PC-9 (cell line): ENCODE results near the gene MAJIN. TPM values are rescaled to one million over a fixed set of nuclear protein-coding genes. Genes with fewer than 3 reads are reported as not detected.
A peak's percentile ranks its signal among the peaks of the same experiment; 100 is the strongest.
"Not testable (repeated sequence)": the region's sequence is repeated elsewhere in the genome, so short reads cannot be mapped to it uniquely, and the experiment has no call there.

Source experiments
- BruUV-seq: library from RNA; stranded (reverse); fragments of 400-500 nt; replicated peaks from 2 replicates; lab custom pipeline; 2021; lab: Mats Ljungman, UMichigan
- CTCF ChIA-PET: fragments of 300-600 bp; sonication (Branson Sonifier 250); formaldehyde crosslinking; loops from one replicate; lab custom pipeline; 2022; ENCODE audit warnings: antibody characterized with exemption; lab: Charles Lee
- POLR2A ChIA-PET: fragments of 300-600 bp; sonication (Branson Sonifier 250); formaldehyde crosslinking; loops from one replicate; lab custom pipeline; 2022; ENCODE audit warnings: antibody characterized with exemption; ENCODE audit not compliant: unreplicated experiment; lab: Charles Lee
- DNase-seq, 2 experiments: peaks; one replicate each; pipeline versions ENCODE4 v3.0.0 to v3.0.0-alpha.2; 2015 to 2022; ENCODE audit warnings: mixed read lengths in 1 of 2
- H2AFZ ChIP-seq: fragments of 200-600 bp; sonication (generic); 2 replicates; pipeline ENCODE4 v1.8.1; 2017; ENCODE audit warnings: antibody characterized with exemption
- H3F3A ChIP-seq: fragments of 200-600 bp; sonication (generic); 2 replicates; pipeline ENCODE4 v1.8.1; 2017; ENCODE audit warnings: antibody characterized with exemption, mild to moderate bottlenecking, low read depth; ENCODE audit not compliant: insufficient read depth
- H3K27ac ChIP-seq: fragments of 200-600 bp; sonication (generic); 2 replicates; pipeline ENCODE4 v1.6.1; 2016; ENCODE audit warnings: mixed run types
- H3K27me3 ChIP-seq: fragments of 200-600 bp; sonication (generic); 2 replicates; pipeline ENCODE4 v1.6.1; 2016; ENCODE audit warnings: low read depth, mixed run types; ENCODE audit not compliant: insufficient read depth
- H3K36me3 ChIP-seq: fragments of 200-600 bp; sonication (generic); 2 replicates; pipeline ENCODE4 v1.6.1; 2016; ENCODE audit warnings: low read depth, mixed run types
- H3K4me1 ChIP-seq: fragments of 200-600 bp; sonication (generic); replicated peaks from 2 replicates; pipeline ENCODE4 v1.6.1; 2016; ENCODE audit warnings: mixed run types; ENCODE audit not compliant: insufficient read depth
- H3K4me2 ChIP-seq: fragments of 200-600 bp; sonication (generic); 2 replicates; pipeline ENCODE4 v1.6.1; 2017; ENCODE audit warnings: mixed run types
- H3K4me3 ChIP-seq: fragments of 200-600 bp; sonication (generic); 2 replicates; pipeline ENCODE4 v1.6.1; 2016; ENCODE audit warnings: mixed run types
- H3K79me2 ChIP-seq: fragments of 200-600 bp; sonication (generic); 2 replicates; pipeline ENCODE4 v1.6.1; 2017; ENCODE audit warnings: low read depth, mixed run types
- H3K9me2 ChIP-seq: fragments of 200-600 bp; sonication (generic); 2 replicates; pipeline ENCODE4 v1.8.1; 2017; ENCODE audit warnings: mild to moderate bottlenecking; ENCODE audit not compliant: insufficient read depth
- H3K9me3 ChIP-seq: fragments of 200-600 bp; sonication (generic); 2 replicates; pipeline ENCODE4 v1.8.1; 2016; ENCODE audit warnings: low read depth; ENCODE audit not compliant: insufficient read depth
- H4K20me1 ChIP-seq: fragments of 200-600 bp; sonication (generic); 2 replicates; pipeline ENCODE4 v1.8.1; 2017; ENCODE audit not compliant: insufficient read depth
- EZH2 ChIP-seq: fragments of 200-600 bp; sonication (generic); IDR thresholded peaks from 2 replicates; pipeline ENCODE4 v1.8.0; 2017; ENCODE audit warnings: antibody characterized with exemption, low read depth
- intact Hi-C: fragments of 100-400 bp; cut with micrococcal nuclease; formaldehyde crosslinking; loops from one replicate; pipeline ENCODE4 v1.10.0; 2022; ENCODE audit not compliant: unreplicated experiment
- total RNA-seq: library from RNA; stranded (reverse); gene quantifications from 2 replicates; pipeline ENCODE4 v1.2.3, GENCODE V29; 2021
- TF ChIP-seq, protein P1 (sequence below): fragments of 200-600 bp; sonication (generic); conservative IDR thresholded peaks from 2 replicates; pipeline ENCODE4 v1.6.1; 2017; ENCODE audit warnings: mixed run types, antibody characterized with exemption, mild to moderate bottlenecking, moderate library complexity

MAJIN gene
- total RNA-seq, 1 experiment from 2014 or later, result 4.5 TPM

DNA sequence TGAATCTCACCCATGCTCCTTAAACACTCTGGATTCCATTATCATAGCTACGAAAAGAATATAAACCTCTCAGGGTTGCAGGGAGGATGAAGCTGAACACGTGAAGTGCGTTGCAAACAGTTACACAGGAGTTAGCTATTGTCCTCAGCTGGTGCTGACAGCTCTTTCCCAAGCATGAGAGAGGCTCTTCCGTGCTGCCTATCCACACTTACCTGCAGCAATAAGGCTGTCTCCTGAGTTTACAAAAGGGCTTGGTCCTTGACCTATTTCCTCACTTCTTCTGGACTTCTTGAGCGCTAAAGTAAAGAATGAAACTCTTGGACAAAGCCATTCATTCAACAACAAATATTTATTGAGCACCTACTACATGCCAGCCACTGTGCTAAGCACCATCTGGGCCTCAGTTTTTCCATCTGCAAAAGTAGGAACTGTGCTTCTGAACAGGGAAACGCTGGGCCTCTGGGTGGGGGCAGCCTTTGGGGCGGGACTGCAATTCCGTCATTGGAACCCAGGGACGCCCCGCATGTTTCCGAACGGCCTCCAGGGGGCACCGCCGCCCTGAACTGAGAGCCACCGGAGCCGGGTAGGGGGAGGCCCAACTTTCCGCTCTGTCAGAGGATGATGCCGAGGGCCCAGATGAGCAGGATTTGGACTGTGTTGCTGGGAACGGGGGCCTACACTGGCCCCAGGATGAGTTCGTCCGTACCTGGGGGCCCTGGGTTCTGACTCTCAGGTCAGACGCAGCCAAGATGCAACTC lies 41.4 kb upstream of the MAJIN start:
- Histone ChIP-seq H3K4me1 (peaks cover 16% of the 10 kb centered on the region), H3K9me3 (no peaks in the 10 kb centered on the region), H2AFZ (peak overlapping the region; percentile 96), H3K9me2 (no peaks in the 10 kb centered on the region), H3F3A (peaks cover 25% of the 10 kb centered on the region), H3K36me3 (no peaks in the 10 kb centered on the region), H3K27ac (peak overlapping the region; percentile 71), H3K79me2 (peaks cover 15% of the 10 kb centered on the region), H4K20me1 (no peaks in the 10 kb centered on the region), H3K4me2 (peak overlapping the region; percentile 93), H3K27me3 (no peaks in the 10 kb centered on the region), H3K4me3 (peak overlapping the region; percentile 76)
- intact Hi-C loops, result loop anchor here (2.0 to 10.0 kb wide), 2 partner anchors 167 to 239 kb away; partner anchors contain the start of gene SF1
- POLR2A ChIA-PET, result interaction anchor here (0.7 to 1.3 kb wide), 3 partner anchors 14 to 170 kb away, joined by 3 to 5 read pairs (median 3); partner anchors contain the start of gene SNX15
- TF ChIP-seq, protein P1, sequence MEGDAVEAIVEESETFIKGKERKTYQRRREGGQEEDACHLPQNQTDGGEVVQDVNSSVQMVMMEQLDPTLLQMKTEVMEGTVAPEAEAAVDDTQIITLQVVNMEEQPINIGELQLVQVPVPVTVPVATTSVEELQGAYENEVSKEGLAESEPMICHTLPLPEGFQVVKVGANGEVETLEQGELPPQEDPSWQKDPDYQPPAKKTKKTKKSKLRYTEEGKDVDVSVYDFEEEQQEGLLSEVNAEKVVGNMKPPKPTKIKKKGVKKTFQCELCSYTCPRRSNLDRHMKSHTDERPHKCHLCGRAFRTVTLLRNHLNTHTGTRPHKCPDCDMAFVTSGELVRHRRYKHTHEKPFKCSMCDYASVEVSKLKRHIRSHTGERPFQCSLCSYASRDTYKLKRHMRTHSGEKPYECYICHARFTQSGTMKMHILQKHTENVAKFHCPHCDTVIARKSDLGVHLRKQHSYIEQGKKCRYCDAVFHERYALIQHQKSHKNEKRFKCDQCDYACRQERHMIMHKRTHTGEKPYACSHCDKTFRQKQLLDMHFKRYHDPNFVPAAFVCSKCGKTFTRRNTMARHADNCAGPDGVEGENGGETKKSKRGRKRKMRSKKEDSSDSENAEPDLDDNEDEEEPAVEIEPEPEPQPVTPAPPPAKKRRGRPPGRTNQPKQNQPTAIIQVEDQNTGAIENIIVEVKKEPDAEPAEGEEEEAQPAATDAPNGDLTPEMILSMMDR, result peak; percentile 75; the same call in 1 of the 2 replicates
- no peak for TF ChIP-seq EZH2
- BruUV-seq, result TSS peak; percentile 78
- DNase-seq, result peak; percentile 67 to 94
- CTCF ChIA-PET, result interaction anchor here (0.9 to 1.5 kb wide), 4 partner anchors 11 to 165 kb away, joined by 3 to 21 read pairs (median 3); no protein-coding TSS in a partner anchor

DNA sequence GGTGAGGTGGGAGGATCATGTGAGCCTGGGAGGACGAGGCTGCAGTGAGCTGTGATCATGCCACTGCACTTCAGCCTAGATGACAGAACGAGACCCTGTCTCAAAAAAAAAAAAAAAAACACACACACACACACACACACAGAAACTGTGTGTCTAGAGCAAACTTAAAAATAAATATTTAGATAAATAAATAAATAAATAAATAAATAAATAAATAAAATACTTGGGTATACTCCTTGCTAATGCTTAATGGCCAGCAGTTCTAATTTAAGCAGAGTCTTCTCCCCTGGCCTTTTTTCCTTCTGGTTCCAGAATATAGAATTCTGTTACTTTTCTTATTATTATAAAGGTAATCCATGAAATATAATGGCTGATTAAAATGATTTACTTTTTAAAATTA lies 37.0 kb upstream of the MAJIN start:
- POLR2A ChIA-PET, result no interaction called here
- no peaks in the 10 kb centered on the region for H3K27me3 ChIP-seq

DNA sequence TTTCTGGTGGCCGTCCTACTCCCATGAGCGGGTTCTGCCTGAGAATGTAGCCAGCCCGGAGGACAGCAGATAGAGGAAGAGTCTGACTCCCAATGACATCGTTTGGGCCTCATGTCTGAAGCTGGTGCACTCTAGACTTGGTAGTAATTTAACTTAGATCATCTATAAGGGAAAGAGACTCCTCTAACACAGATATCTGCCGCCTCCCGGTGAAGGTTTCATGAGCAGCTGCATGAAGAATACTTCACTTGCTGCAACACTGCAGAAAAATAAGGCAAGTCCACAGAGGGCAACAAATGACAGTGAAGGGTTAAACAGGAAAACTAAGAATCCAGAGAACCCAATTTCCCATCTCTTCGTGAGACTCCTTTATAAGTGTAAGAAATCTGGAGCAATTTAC lies 36.1 kb upstream of the MAJIN start:
- no TSS peak for BruUV-seq
- Histone ChIP-seq H3K9me3 (no peaks in the 10 kb centered on the region), H3K36me3 (no peaks in the 10 kb centered on the region), H3K9me2 (no peaks in the 10 kb centered on the region), H3K4me3 (no peak overlapping the region), H3K4me1 (peaks cover 22% of the 10 kb centered on the region), H3K79me2 (no peaks in the 10 kb centered on the region), H3F3A (peaks cover 20% of the 10 kb centered on the region), H2AFZ (no peak overlapping the region), H3K4me2 (peak overlapping the region; percentile 52), H4K20me1 (no peaks in the 10 kb centered on the region), H3K27me3 (no peaks in the 10 kb centered on the region), H3K27ac (peak overlapping the region; percentile 76)
- CTCF ChIA-PET, result no interaction called here
- no peak for DNase-seq
- TF ChIP-seq, protein P1, result no peak
- no peak for TF ChIP-seq EZH2
- POLR2A ChIA-PET, result interaction anchor here (0.7 kb wide), 1 partner anchor 11 kb away, joined by 8 read pairs; the partner anchor contains the start of gene BATF2
- intact Hi-C loops, result no loop called here

More for the DNA sequence above, 37.0 kb upstream of the MAJIN start:
- Histone ChIP-seq H3K36me3 (no peaks in the 10 kb centered on the region), H3K4me1 (peaks cover 26% of the 10 kb centered on the region), H3F3A (peaks cover 26% of the 10 kb centered on the region), H2AFZ (no peak overlapping the region), H4K20me1 (no peaks in the 10 kb centered on the region), H3K27ac (no peak overlapping the region), H3K9me3 (no peaks in the 10 kb centered on the region), H3K4me2 (no peak overlapping the region), H3K79me2 (no peaks in the 10 kb centered on the region), H3K9me2 (no peaks in the 10 kb centered on the region), H3K4me3 (no peak overlapping the region)
- intact Hi-C loops, result no loop called here
- CTCF ChIA-PET, result interaction anchor here (0.6 kb wide), 1 partner anchor 260 kb away, joined by 4 read pairs; no protein-coding TSS in a partner anchor
- TF ChIP-seq, protein P1, result no peak
- no peak for DNase-seq
- no TSS peak for BruUV-seq

DNA sequence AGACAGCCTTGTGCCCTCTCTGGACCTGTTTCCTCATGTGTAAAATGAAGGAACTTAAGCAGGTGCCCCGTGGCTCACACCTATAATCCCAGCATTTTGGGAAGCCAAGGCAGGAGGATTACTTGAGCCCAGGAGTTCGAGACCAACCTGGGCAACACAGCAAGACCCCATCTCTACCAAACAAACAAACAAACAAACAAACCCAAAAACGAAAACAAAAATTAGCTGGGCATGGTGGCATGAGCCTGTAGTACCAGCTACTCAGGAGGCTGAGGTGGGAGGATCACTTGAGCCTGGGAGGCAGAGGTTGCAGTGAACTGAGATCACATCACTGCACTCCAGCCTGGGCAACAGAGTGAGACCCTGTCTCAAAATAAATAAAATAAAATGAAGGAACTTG lies 32.1 kb upstream of the MAJIN start:
- H3K4me3 ChIP-seq, H2AFZ ChIP-seq, H3K36me3 ChIP-seq, CTCF ChIA-PET, H3K27ac ChIP-seq, intact Hi-C loops, H3F3A ChIP-seq, BruUV-seq, H4K20me1 ChIP-seq, H3K9me3 ChIP-seq, H3K27me3 ChIP-seq, H3K79me2 ChIP-seq, POLR2A ChIA-PET, H3K9me2 ChIP-seq, DNase-seq, H3K4me2 ChIP-seq: not testable (repeated sequence)
- H3K4me1 ChIP-seq, result peaks cover 20% of the 10 kb centered on the region
